GM23338 (cell line): ENCODE results near the gene PKM. TPM values are rescaled to one million over a fixed set of nuclear protein-coding genes. Genes with fewer than 3 reads are reported as not detected.

Experiments used
- ATAC-seq: fragments of 200-7000 bp; cut with Tn5 transposase; 3 replicates; pipeline ENCODE4 v1.9.1; 2020
- DNase-seq: peaks from one replicate; pipeline ENCODE4 v3.0.0-alpha.2; 2015; ENCODE audit warnings: low spot score
- H2AFZ ChIP-seq: fragments of 200-600 bp; sonication (generic); 2 replicates; pipeline ENCODE4 v1.8.0; 2016; ENCODE audit warnings: antibody characterized with exemption, mild to moderate bottlenecking, moderate library complexity
- H3F3A ChIP-seq: fragments of 200-600 bp; sonication (generic); replicated peaks from 2 replicates; pipeline ENCODE4 v1.8.0; 2017; ENCODE audit warnings: antibody characterized with exemption, mixed run types, low read depth
- H3K27ac ChIP-seq: fragments of 200-600 bp; sonication (generic); 2 replicates; pipeline ENCODE4 v1.6.1; 2016; ENCODE audit warnings: low read depth
- H3K27me3 ChIP-seq: fragments of 200-600 bp; sonication (generic); 2 replicates; pipeline ENCODE4 v1.8.0; 2016; ENCODE audit warnings: mild to moderate bottlenecking, mixed run types, moderate library complexity; ENCODE audit not compliant: insufficient read depth
- H3K36me3 ChIP-seq: fragments of 200-600 bp; sonication (generic); 2 replicates; pipeline ENCODE4 v1.8.0; 2016; ENCODE audit warnings: mild to moderate bottlenecking; ENCODE audit not compliant: insufficient read depth
- H3K4me1 ChIP-seq: fragments of 200-600 bp; sonication (generic); 2 replicates; pipeline ENCODE4 v1.8.0; 2016; ENCODE audit warnings: mild to moderate bottlenecking, moderate library complexity; ENCODE audit not compliant: insufficient read depth
- H3K4me2 ChIP-seq: fragments of 200-600 bp; sonication (generic); 2 replicates; pipeline ENCODE4 v1.7.1; 2017; ENCODE audit warnings: mixed run types
- H3K4me3 ChIP-seq: fragments of 200-600 bp; sonication (generic); 2 replicates; pipeline ENCODE4 v1.6.1; 2016; ENCODE audit warnings: mixed run types
- H3K79me2 ChIP-seq: fragments of 200-600 bp; sonication (generic); replicated peaks from 2 replicates; pipeline ENCODE4 v1.8.0; 2017; ENCODE audit warnings: mild to moderate bottlenecking; ENCODE audit not compliant: insufficient read depth
- H3K9me2 ChIP-seq: fragments of 200-600 bp; sonication (generic); 2 replicates; pipeline ENCODE4 v1.8.0; 2017; ENCODE audit not compliant: insufficient read depth
- H4K20me1 ChIP-seq: fragments of 200-600 bp; sonication (generic); replicated peaks from 2 replicates; pipeline ENCODE4 v1.8.0; 2017; ENCODE audit warnings: mild to moderate bottlenecking; ENCODE audit not compliant: insufficient read depth
- H3K27ac Mint-ChIP-seq: 2 replicates; pipeline ENCODE4 v1.8.0; 2020; ENCODE audit warnings: inconsistent platforms, mild to moderate bottlenecking, moderate library complexity, mixed read lengths
- H3K27me3 Mint-ChIP-seq: 3 replicates; pipeline ENCODE4 v1.8.0; 2022; ENCODE audit warnings: low read depth, mild to moderate bottlenecking, moderate library complexity, mixed read lengths, inconsistent platforms; ENCODE audit not compliant: insufficient read depth, poor library complexity
- H3K36me3 Mint-ChIP-seq: 3 replicates; pipeline ENCODE4 v1.8.0; 2021; ENCODE audit warnings: low read depth, mild to moderate bottlenecking, inconsistent platforms, moderate library complexity, mixed read lengths
- H3K4me1 Mint-ChIP-seq: 3 replicates; pipeline ENCODE4 v1.8.0; 2020; ENCODE audit warnings: mild to moderate bottlenecking, inconsistent platforms, mixed read lengths
- H3K4me3 Mint-ChIP-seq: 3 replicates; pipeline ENCODE4 v1.8.0; 2021; ENCODE audit warnings: moderate library complexity, mild to moderate bottlenecking, inconsistent platforms, mixed read lengths
- H3K9me3 Mint-ChIP-seq: 3 replicates; pipeline ENCODE4 v1.8.0; 2020; ENCODE audit warnings: moderate library complexity, mild to moderate bottlenecking, inconsistent platforms, mixed read lengths
- CREB1 ChIP-seq: fragments of 250-450 bp; sonication (Bioruptor Pico); IDR thresholded peaks from 2 replicates; pipeline ENCODE4 v1.5.0; 2020; ENCODE audit warnings: low read depth, mild to moderate bottlenecking, moderate library complexity
- ETS1 ChIP-seq: IDR thresholded peaks from 2 replicates; pipeline ENCODE4 v1.6.1; 2016; ENCODE audit warnings: antibody characterized with exemption
- JUNB ChIP-seq: IDR thresholded peaks from one replicate; pipeline ENCODE4 v1.6.1; 2016; ENCODE audit warnings: antibody characterized with exemption; ENCODE audit not compliant: unreplicated experiment
- NANOG ChIP-seq: IDR thresholded peaks from 2 replicates; pipeline ENCODE4 v1.6.1; 2016; ENCODE audit warnings: antibody characterized with exemption, borderline replicate concordance
- POLR2AphosphoS5 ChIP-seq: IDR thresholded peaks from 2 replicates; pipeline ENCODE4 v1.6.1; 2016; ENCODE audit warnings: antibody characterized with exemption, low read depth
- REST ChIP-seq: IDR thresholded peaks from one replicate; pipeline ENCODE4 v1.6.1; 2018; ENCODE audit warnings: antibody characterized with exemption; ENCODE audit not compliant: unreplicated experiment
- STAT1 ChIP-seq: IDR thresholded peaks from one replicate; pipeline ENCODE4 v1.6.1; 2016; ENCODE audit warnings: antibody characterized with exemption; ENCODE audit not compliant: unreplicated experiment
- ZNF114 ChIP-seq: fragments of 250-450 bp; sonication (Bioruptor Pico); IDR thresholded peaks from 2 replicates; pipeline ENCODE4 v1.5.0; 2020; ENCODE audit warnings: mild to moderate bottlenecking, moderate library complexity
- ZNF331 ChIP-seq: fragments of 250-450 bp; sonication (Bioruptor Pico); IDR thresholded peaks from 2 replicates; pipeline ENCODE4 v1.5.0; 2020; ENCODE audit warnings: low read depth, mild to moderate bottlenecking, moderate library complexity
- long read RNA-seq: library from polyadenylated mRNA; unstranded; transcript quantifications from one replicate; pipeline ENCODE4 v2.0.0, GENCODE V29; 2020; ENCODE audit not compliant: unreplicated experiment
- polyA plus RNA-seq: library from polyadenylated mRNA; unstranded; fragments of >200 nt; fragmentation: Nextera tagmentation; extraction: Ambion mirVana; gene quantifications from 2 replicates; pipeline ENCODE4 v1.2.1, GENCODE V29; 2016
- total RNA-seq: library from RNA; depleted of rRNA; stranded (reverse); fragments of >200 nt; shearing (Covaris generic); gene quantifications from 2 replicates; pipeline ENCODE4 v1.2.3, GENCODE V29; 2014; rRNA removed

Gene PKM
- total RNA-seq, result 1,067 and 1,137 TPM in 2 replicates
- 432 and 445 TPM in 2 replicates for polyA plus RNA-seq
- long read RNA-seq, transcript PKM-202 (11 exons, 2,318 nt), result major isoform, 381 of 421 reads
- long read RNA-seq, partial matches to known transcripts, result 14 of 421 reads
- long read RNA-seq, other reads (novel, unspliced or antisense), result 25 of 421 reads

- Histone ChIP-seq H4K20me1 (peaks cover 33% of the 10 kb centered on the region), H3K36me3 (no peaks in the 10 kb centered on the region), H2AFZ (0 out of 2 replicates have a peak within 1 kb of the TSS, but pooled peaks have one; percentile 38), H3K27ac (peak within 1 kb of the TSS; percentile 96), H3K9me2 (no peaks in the 10 kb centered on the region), H3K4me1 (peaks cover 41% of the 10 kb centered on the region), H3K79me2 (peaks cover 46% of the 10 kb centered on the region), H3K27me3 (no peaks in the 10 kb centered on the region), H3K4me2 (peak within 1 kb of the TSS; percentile 97), H3K4me3 (peak within 1 kb of the TSS; percentile 99), H3F3A (peaks cover 12% of the 10 kb centered on the region)
- H3K27ac Mint-ChIP-seq, result peak within 1 kb of the TSS; percentile 98
- H3K4me1 Mint-ChIP-seq, result peaks cover 40% of the 10 kb centered on the region
- peaks cover 46% of the 10 kb centered on the region for H3K27me3 Mint-ChIP-seq
- H3K4me3 Mint-ChIP-seq, result peak within 1 kb of the TSS; percentile 96
- no peak for TF ChIP-seq NANOG
- TF ChIP-seq CREB1 (CRISPR knock-in tag), result peak; percentile 83
- TF ChIP-seq ETS1, result 0 out of 2 replicates have a peak, but pooled peaks have one; percentile 23
- peak; percentile 99 for TF ChIP-seq POLR2AphosphoS5
- TF ChIP-seq REST, result peak; percentile 50
- TF ChIP-seq ZNF331 (CRISPR knock-in tag), result no peak
- peak; percentile 66 for ATAC-seq
- H3K9me3 Mint-ChIP-seq, result 0 out of 3 replicates have a peak, but pooled peaks cover 2% of the 10 kb centered on the region
- H3K36me3 Mint-ChIP-seq, result peaks cover 13% of the 10 kb centered on the region
- peak; percentile 100 for DNase-seq
These were observed at the start of gene PKM for GRCh38 chr15:72231066-72231832. PKM (minus strand) TSS chr15:72231190; CDS start chr15:72219097, 12,093 bp downstream.

GRCh38 chr15:72280751-72281150, 49.8 kb upstream of the PKM start:
- ATAC-seq (no peak), DNase-seq (no peak)
- Histone ChIP-seq H4K20me1 (no peaks in the 10 kb centered on the region), H3K79me2 (no peaks in the 10 kb centered on the region), H3K36me3 (no peaks in the 10 kb centered on the region), H3K27ac (no peak overlapping the region), H3K4me2 (no peak overlapping the region), H2AFZ (no peak overlapping the region), H3K27me3 (no peaks in the 10 kb centered on the region), H3K4me1 (no peaks in the 10 kb centered on the region), H3F3A (no peaks in the 10 kb centered on the region), H3K9me2 (no peaks in the 10 kb centered on the region), H3K4me3 (no peak overlapping the region)
- Mint-ChIP-seq H3K4me3 (no peak overlapping the region), H3K27me3 (peaks cover 14% of the 10 kb centered on the region), H3K27ac (no peak overlapping the region), H3K4me1 (no peaks in the 10 kb centered on the region), H3K36me3 (no peaks in the 10 kb centered on the region), H3K9me3 (no peaks in the 10 kb centered on the region)
- TF ChIP-seq POLR2AphosphoS5, result no peak
- TF ChIP-seq ZNF114 (CRISPR knock-in tag), result no peak
- TF ChIP-seq STAT1, result no peak
- TF ChIP-seq REST, result no peak
- no peak for TF ChIP-seq JUNB
